Ishikawa (cell line): ENCODE measurements around the gene PIP4K2A.

Experiments
- CREB1 ChIP-seq: IDR thresholded peaks from 2 replicates; pipeline ENCODE4 v1.6.1; 2012; ENCODE audit warnings: low read depth
- EGR1 ChIP-seq: IDR thresholded peaks from 2 replicates; pipeline ENCODE4 v1.6.1; 2012
- EP300 ChIP-seq: IDR thresholded peaks from 2 replicates; pipeline ENCODE4 v1.6.1; 2012; ENCODE audit warnings: borderline replicate concordance
- MAX ChIP-seq: IDR thresholded peaks from 2 replicates; pipeline ENCODE4 v1.6.1; 2012
- NFIC ChIP-seq: IDR thresholded peaks from 2 replicates; pipeline ENCODE4 v1.6.1; 2012
- RAD21 ChIP-seq: IDR thresholded peaks from 2 replicates; pipeline ENCODE4 v1.6.1; 2012; ENCODE audit warnings: low read depth
- REST ChIP-seq: IDR thresholded peaks from 2 replicates; pipeline ENCODE4 v1.6.1; 2012; ENCODE audit warnings: low read depth, mild to moderate bottlenecking
- TAF1 ChIP-seq: IDR thresholded peaks from 2 replicates; pipeline ENCODE4 v1.6.1; 2012; ENCODE audit warnings: low read depth, mild to moderate bottlenecking
- USF1 ChIP-seq: IDR thresholded peaks from 2 replicates; pipeline ENCODE4 v1.6.1; 2012
- YY1 ChIP-seq: IDR thresholded peaks from 2 replicates; pipeline ENCODE4 v1.6.1; 2012; ENCODE audit warnings: low read depth
- ZBTB7A ChIP-seq: IDR thresholded peaks from 2 replicates; pipeline ENCODE4 v1.6.1; 2012; ENCODE audit warnings: low read depth

GRCh38 chr10:22603581-22603980 is 110.8 kb downstream of the PIP4K2A start:
- no peak for TF ChIP-seq EGR1
- TF ChIP-seq ZBTB7A = no peak
- no peak for TF ChIP-seq TAF1
- TF ChIP-seq REST = no peak
- TF ChIP-seq NFIC = no peak
- TF ChIP-seq EP300 = no peak
- TF ChIP-seq CREB1 = no peak
- TF ChIP-seq RAD21 = no peak
- no peak for TF ChIP-seq MAX
- no peak for TF ChIP-seq YY1
- no peak for TF ChIP-seq USF1
